WTC11 (cell line): ENCODE results near the gene FAM20C.

Experiments used
- AFF4 ChIP-seq: sonication (generic); formaldehyde crosslinking; IDR thresholded peaks from 2 replicates; pipeline ENCODE4 v1.8.1; 2023; ENCODE audit warnings: mild to moderate bottlenecking, missing genetic modification reagents, borderline replicate concordance
- NFE2L1 ChIP-seq: sonication (generic); formaldehyde crosslinking; IDR thresholded peaks from 2 replicates; pipeline ENCODE4 v1.8.1; 2023; ENCODE audit warnings: missing genetic modification reagents
- SMAD4 ChIP-seq: sonication (generic); formaldehyde crosslinking; IDR thresholded peaks from 2 replicates; pipeline ENCODE4 v1.8.0; 2022; ENCODE audit warnings: mild to moderate bottlenecking, missing genetic modification reagents
- ZNF138 ChIP-seq: sonication (generic); formaldehyde crosslinking; conservative IDR thresholded peaks from 2 replicates; pipeline ENCODE4 v1.8.1; 2022; ENCODE audit warnings: mild to moderate bottlenecking, moderate library complexity, missing genetic modification reagents
- TF ChIP-seq, protein P1 (sequence below): fragments of 200-600 bp; IDR thresholded peaks from 2 replicates; pipeline ENCODE4 v1.8.0; 2022; ENCODE audit warnings: antibody characterized with exemption

DNA sequence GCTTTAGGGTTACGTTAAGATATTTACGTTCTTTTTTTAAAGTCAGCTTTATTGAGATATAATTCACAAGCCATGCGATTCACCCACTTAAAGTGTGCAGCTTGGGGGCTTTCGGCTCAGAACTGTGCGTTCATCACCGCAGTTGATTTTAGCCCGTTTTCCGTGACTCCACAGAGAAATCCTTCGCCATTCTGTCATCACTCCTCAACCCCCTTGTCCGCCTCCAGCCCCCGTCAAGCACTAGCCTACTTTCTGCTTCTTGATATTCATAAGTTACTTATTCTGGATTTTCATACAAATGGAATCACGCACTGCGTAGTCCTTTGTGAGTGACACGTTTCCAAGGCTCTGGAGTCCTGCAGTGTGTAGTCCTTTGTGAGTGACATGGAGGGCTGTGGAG, 20.4 kb downstream of the FAM20C start:
- TF ChIP-seq NFE2L1 (CRISPR knock-in tag) = no peak
- TF ChIP-seq, protein P1, sequence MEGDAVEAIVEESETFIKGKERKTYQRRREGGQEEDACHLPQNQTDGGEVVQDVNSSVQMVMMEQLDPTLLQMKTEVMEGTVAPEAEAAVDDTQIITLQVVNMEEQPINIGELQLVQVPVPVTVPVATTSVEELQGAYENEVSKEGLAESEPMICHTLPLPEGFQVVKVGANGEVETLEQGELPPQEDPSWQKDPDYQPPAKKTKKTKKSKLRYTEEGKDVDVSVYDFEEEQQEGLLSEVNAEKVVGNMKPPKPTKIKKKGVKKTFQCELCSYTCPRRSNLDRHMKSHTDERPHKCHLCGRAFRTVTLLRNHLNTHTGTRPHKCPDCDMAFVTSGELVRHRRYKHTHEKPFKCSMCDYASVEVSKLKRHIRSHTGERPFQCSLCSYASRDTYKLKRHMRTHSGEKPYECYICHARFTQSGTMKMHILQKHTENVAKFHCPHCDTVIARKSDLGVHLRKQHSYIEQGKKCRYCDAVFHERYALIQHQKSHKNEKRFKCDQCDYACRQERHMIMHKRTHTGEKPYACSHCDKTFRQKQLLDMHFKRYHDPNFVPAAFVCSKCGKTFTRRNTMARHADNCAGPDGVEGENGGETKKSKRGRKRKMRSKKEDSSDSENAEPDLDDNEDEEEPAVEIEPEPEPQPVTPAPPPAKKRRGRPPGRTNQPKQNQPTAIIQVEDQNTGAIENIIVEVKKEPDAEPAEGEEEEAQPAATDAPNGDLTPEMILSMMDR = no peak
- TF ChIP-seq AFF4 (CRISPR knock-in tag) = no peak
- TF ChIP-seq SMAD4 (CRISPR knock-in tag) = no peak
- no peak for TF ChIP-seq ZNF138 (CRISPR knock-in tag)
